ENCODE results near the gene GBGT1.

The GBGT1 gene

DNA sequence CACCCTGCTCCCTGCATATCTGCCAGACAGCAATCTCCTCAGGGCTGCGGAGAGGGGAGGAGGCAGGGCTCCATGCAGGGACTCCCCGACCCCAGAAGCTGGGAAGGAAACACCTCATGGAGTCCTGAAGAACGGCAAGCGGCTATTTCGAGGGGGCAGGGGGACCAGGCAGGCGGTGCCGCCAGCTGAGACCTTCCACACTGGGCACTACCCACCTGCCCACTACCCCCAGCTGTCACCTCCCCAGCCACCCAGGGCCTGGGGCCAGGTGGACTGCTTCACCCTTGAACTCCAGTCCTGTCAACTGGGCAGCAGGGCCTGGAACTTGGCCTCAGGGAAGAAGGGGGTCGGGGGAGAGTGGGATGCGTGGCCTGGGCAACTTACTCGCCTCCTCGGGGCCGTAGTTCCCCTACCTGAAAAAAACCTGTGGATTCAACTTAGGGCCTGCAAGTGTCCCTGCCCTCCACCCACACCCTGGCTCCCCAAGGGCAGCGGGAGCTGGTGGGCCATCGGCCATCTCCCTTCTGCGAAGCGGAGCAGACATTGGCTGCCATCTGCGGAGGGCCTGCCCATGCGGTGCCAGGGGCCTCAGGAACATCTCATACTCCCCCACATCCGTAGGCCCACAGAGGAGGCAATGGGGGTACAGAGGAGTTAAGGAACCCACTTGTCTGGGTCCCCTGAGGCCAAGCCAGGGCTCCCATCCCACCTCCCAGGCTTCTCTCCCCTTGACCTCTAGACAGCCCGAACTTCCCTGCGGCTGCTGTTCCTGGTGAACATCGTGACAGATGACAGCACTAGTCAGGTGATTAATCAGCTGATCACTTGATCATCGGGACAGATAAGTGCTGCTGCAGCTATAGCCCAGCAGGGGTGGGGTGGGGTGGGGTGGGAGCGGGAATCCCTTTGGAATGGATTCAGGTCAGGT lies 24.2 kb downstream of the GBGT1 start:
- Histone ChIP-seq H3K9me3 (ENCODE audit: insufficient read depth, low read depth, low read length) (no peaks in the 10 kb centered on the region), H3K27ac (ENCODE audit: low read depth, low read length) (no peak overlapping the region), H4K91ac (ENCODE audit: low read depth, low read length) (no peak overlapping the region), H3K27me3 (ENCODE audit: insufficient read depth, low read length) (no peaks in the 10 kb centered on the region), H4K12ac (ENCODE audit: low read depth, low read length) (no peak overlapping the region), H3K9ac (ENCODE audit: low read length) (no peak overlapping the region), H3K4me2 (ENCODE audit: low read length) (no peak overlapping the region), H3K79me1 (ENCODE audit: low read length) (peaks cover 4% of the 10 kb centered on the region), H3K79me2 (ENCODE audit: control insufficient read depth, insufficient read depth, low read length, poor library complexity) (peaks cover 2% of the 10 kb centered on the region), H3K23ac (ENCODE audit: low read length) (no peak overlapping the region), H3K14ac (ENCODE audit: low read length) (no peak overlapping the region), H2AFZ (ENCODE audit: insufficient read depth, low read length, poor library complexity) (no peak overlapping the region), H3K18ac (ENCODE audit: low read length) (no peak overlapping the region), H2BK120ac (ENCODE audit: insufficient read depth, low read length, poor library complexity) (no peak overlapping the region), H4K8ac (ENCODE audit: low read depth, low read length) (no peak overlapping the region), H3K4me1 (ENCODE audit: control insufficient read depth in 1 of 2, insufficient read depth in 2 of 2, low read length in 2 of 2) (peaks cover 14 to 18% of the 10 kb centered on the region in 2 experiments), H3K4ac (ENCODE audit: low read depth, low read length) (no peak overlapping the region), H2AK5ac (ENCODE audit: low read length) (no peak overlapping the region), H2BK5ac (ENCODE audit: low read depth, low read length, poor library complexity) (no peak overlapping the region), H2BK12ac (ENCODE audit: low read length) (no peak overlapping the region), H3K4me3 (ENCODE audit: low read depth, low read length) (no peak overlapping the region), H3K36me3 (ENCODE audit: control insufficient read depth in 1 of 2, insufficient read depth in 2 of 2, low read length in 2 of 2) (peaks cover 3% of the 10 kb centered on the region in 2 experiments)
- DNase-seq: no peak
- WGBS (ENCODE audit: extremely low coverage, insufficient coverage, insufficient read length): no CpG with 5 or more reads among the region's 24 CpGs

GRCh38 chr9:133137451-133138231 lies 26.1 kb downstream of the GBGT1 start:
- Histone ChIP-seq H3K27me3 (ENCODE audit: insufficient read depth, low read length) (no peaks in the 10 kb centered on the region), H3K14ac (ENCODE audit: low read length) (no peak overlapping the region), H2BK12ac (ENCODE audit: low read length) (no peak overlapping the region), H4K91ac (ENCODE audit: low read depth, low read length) (no peak overlapping the region), H3K79me1 (ENCODE audit: low read length) (peaks cover 13% of the 10 kb centered on the region), H3K9ac (ENCODE audit: low read length) (no peak overlapping the region), H3K79me2 (ENCODE audit: control insufficient read depth, insufficient read depth, low read length, poor library complexity) (peaks cover 2% of the 10 kb centered on the region), H3K4me3 (ENCODE audit: low read depth, low read length) (no peak overlapping the region), H2BK120ac (ENCODE audit: insufficient read depth, low read length, poor library complexity) (no peak overlapping the region), H3K4me1 (ENCODE audit: control insufficient read depth in 1 of 2, insufficient read depth in 2 of 2, low read length in 2 of 2) (peaks cover 19 to 21% of the 10 kb centered on the region in 2 experiments), H2AFZ (ENCODE audit: insufficient read depth, low read length, poor library complexity) (no peak overlapping the region), H3K27ac (ENCODE audit: low read depth, low read length) (no peak overlapping the region), H3K36me3 (ENCODE audit: control insufficient read depth in 1 of 2, insufficient read depth in 2 of 2, low read length in 2 of 2) (peaks cover 0 to 3% of the 10 kb centered on the region in 2 experiments), H3K23ac (ENCODE audit: low read length) (no peak overlapping the region), H2AK5ac (ENCODE audit: low read length) (no peak overlapping the region), H3K4me2 (ENCODE audit: low read length) (no peak overlapping the region), H4K12ac (ENCODE audit: low read depth, low read length) (no peak overlapping the region), H2BK5ac (ENCODE audit: low read depth, low read length, poor library complexity) (no peak overlapping the region), H3K4ac (ENCODE audit: low read depth, low read length) (no peak overlapping the region), H4K8ac (ENCODE audit: low read depth, low read length) (no peak overlapping the region), H3K9me3 (ENCODE audit: insufficient read depth, low read depth, low read length) (no peaks in the 10 kb centered on the region), H3K18ac (ENCODE audit: low read length) (no peak overlapping the region)
- no CpG with 5 or more reads among the region's 16 CpGs for WGBS (ENCODE audit: extremely low coverage, insufficient coverage, insufficient read length)
- DNase-seq: no peak

DNA sequence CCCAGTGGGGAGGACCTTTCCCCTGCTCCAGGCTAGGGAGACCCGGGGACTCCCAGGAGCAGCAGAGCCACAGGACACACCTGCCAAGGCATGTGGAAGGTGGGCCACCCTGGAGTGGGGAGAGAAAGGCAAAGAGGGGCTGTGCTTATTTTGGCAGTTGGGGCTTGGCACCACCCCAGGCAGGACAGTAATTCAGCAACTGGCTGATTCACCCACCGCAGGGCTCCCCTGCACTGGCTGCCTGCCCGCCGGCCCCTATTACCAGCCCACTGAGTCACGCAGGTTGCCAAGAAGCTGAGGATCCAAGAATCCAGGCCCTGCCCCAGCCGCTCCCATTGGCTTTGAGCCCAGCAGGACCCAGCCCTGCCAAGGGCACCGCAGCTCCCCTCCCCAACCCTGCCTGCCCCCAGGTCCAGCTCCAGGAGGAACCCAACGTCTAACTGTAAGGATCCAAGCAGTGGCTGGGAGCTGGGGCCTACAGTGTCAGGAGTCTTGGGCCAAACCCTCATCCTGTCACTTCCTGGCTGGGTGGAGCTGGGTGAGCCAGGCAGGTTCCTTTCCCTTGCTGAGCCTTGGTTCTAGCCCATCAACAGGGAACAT lies 28.5 kb downstream of the GBGT1 start:
- Histone ChIP-seq H3K4me1 (ENCODE audit: control insufficient read depth in 1 of 2, insufficient read depth in 2 of 2, low read length in 2 of 2) (peaks cover 17 to 18% of the 10 kb centered on the region in 2 experiments), H3K27ac (ENCODE audit: low read depth, low read length) (no peak overlapping the region), H3K4me2 (ENCODE audit: low read length) (no peak overlapping the region), H4K91ac (ENCODE audit: low read depth, low read length) (peak overlapping the region; percentile 8), H2BK12ac (ENCODE audit: low read length) (peak overlapping the region; percentile 12), H2AFZ (ENCODE audit: insufficient read depth, low read length, poor library complexity) (no peak overlapping the region), H3K14ac (ENCODE audit: low read length) (no peak overlapping the region), H3K27me3 (ENCODE audit: insufficient read depth, low read length) (no peaks in the 10 kb centered on the region), H3K23ac (ENCODE audit: low read length) (no peak overlapping the region), H3K79me2 (ENCODE audit: control insufficient read depth, insufficient read depth, low read length, poor library complexity) (peaks cover 2% of the 10 kb centered on the region), H4K8ac (ENCODE audit: low read depth, low read length) (no peak overlapping the region), H2BK5ac (ENCODE audit: low read depth, low read length, poor library complexity) (no peak overlapping the region), H3K79me1 (ENCODE audit: low read length) (peaks cover 13% of the 10 kb centered on the region), H3K36me3 (ENCODE audit: control insufficient read depth in 1 of 2, insufficient read depth in 2 of 2, low read length in 2 of 2) (peaks cover 2 to 9% of the 10 kb centered on the region in 2 experiments), H3K4me3 (ENCODE audit: low read depth, low read length) (no peak overlapping the region), H3K4ac (ENCODE audit: low read depth, low read length) (no peak overlapping the region), H2BK120ac (ENCODE audit: insufficient read depth, low read length, poor library complexity) (no peak overlapping the region), H3K9me3 (ENCODE audit: insufficient read depth, low read depth, low read length) (peaks cover 2% of the 10 kb centered on the region), H3K18ac (ENCODE audit: low read length) (no peak overlapping the region), H3K9ac (ENCODE audit: low read length) (no peak overlapping the region), H2AK5ac (ENCODE audit: low read length) (no peak overlapping the region), H4K12ac (ENCODE audit: low read depth, low read length) (no peak overlapping the region)
- WGBS (ENCODE audit: extremely low coverage, insufficient coverage, insufficient read length): no CpG with 5 or more reads among the region's 8 CpGs
- peak; percentile 69 to 76 for DNase-seq

DNA sequence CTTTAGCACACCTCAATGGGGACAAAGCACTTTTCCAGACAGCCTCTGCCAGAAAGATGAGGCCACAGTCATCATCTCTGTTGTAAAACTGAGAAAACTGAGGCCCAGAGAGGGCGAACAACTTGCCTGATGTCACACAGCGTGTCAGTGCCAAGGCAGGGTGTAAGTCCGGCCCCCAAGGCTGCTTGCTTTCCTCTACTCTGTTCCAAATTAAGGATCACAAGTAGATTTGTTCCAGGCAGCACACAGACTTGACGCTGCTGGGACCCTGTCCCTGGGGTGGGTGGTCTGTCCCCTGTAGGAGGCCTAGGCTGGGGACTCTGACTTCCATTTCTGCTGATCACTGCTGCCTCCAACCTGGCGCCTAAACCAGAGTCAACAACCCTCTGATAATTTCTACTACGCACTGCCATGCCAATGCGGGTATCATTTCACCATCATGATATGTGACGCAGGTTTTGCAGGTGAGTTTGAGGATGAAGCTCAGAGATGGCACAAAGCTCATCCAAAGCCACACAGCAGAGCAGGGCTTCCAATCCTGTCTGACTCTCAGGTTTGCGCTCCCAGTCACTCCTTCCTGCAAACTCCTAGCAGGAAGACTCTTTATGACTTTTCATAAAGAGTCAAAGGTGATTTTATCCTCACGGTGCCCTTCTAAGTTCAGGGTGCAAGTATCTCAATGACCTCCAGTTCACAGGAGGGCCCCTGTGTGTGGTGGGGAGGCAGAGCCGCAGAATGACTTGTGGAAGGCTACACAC lies 29.1 kb downstream of the GBGT1 start:
- Histone ChIP-seq H2BK5ac (ENCODE audit: low read depth, low read length, poor library complexity) (no peak overlapping the region), H3K27ac (ENCODE audit: low read depth, low read length) (peak overlapping the region; percentile 78), H3K4me3 (ENCODE audit: low read depth, low read length) (no peak overlapping the region), H3K18ac (ENCODE audit: low read length) (peak overlapping the region; percentile 28), H2BK12ac (ENCODE audit: low read length) (peak overlapping the region; percentile 7), H3K9ac (ENCODE audit: low read length) (no peak overlapping the region), H3K79me2 (ENCODE audit: control insufficient read depth, insufficient read depth, low read length, poor library complexity) (peaks cover 2% of the 10 kb centered on the region), H2AFZ (ENCODE audit: insufficient read depth, low read length, poor library complexity) (no peak overlapping the region), H3K9me3 (ENCODE audit: insufficient read depth, low read depth, low read length) (peaks cover 2% of the 10 kb centered on the region), H3K14ac (ENCODE audit: low read length) (no peak overlapping the region), H2AK5ac (ENCODE audit: low read length) (no peak overlapping the region), H2BK120ac (ENCODE audit: insufficient read depth, low read length, poor library complexity) (no peak overlapping the region), H4K8ac (ENCODE audit: low read depth, low read length) (no peak overlapping the region), H3K79me1 (ENCODE audit: low read length) (peaks cover 11% of the 10 kb centered on the region), H3K36me3 (ENCODE audit: control insufficient read depth in 1 of 2, insufficient read depth in 2 of 2, low read length in 2 of 2) (peaks cover 2 to 9% of the 10 kb centered on the region in 2 experiments), H3K23ac (ENCODE audit: low read length) (no peak overlapping the region), H4K91ac (ENCODE audit: low read depth, low read length) (peak overlapping the region; percentile 8), H3K27me3 (ENCODE audit: insufficient read depth, low read length) (no peaks in the 10 kb centered on the region), H4K12ac (ENCODE audit: low read depth, low read length) (no peak overlapping the region), H3K4me2 (ENCODE audit: low read length) (no peak overlapping the region), H3K4ac (ENCODE audit: low read depth, low read length) (no peak overlapping the region), H3K4me1 (ENCODE audit: control insufficient read depth in 1 of 2, insufficient read depth in 2 of 2, low read length in 2 of 2) (peaks cover 17% of the 10 kb centered on the region in 2 experiments)
- WGBS (ENCODE audit: extremely low coverage, insufficient coverage, insufficient read length): no CpG with 5 or more reads among the region's 11 CpGs
- no peak for DNase-seq

All from trophoblast cell (in vitro differentiated cells and primary cell).